ENCODE results near the gene RNFT2. TPM values are rescaled to one million over a fixed set of nuclear protein-coding genes. Genes with fewer than 3 reads are reported as not detected.

Gene RNFT2
- total RNA-seq, 1 experiment from 2014 or later: 29.5 TPM

DNA sequence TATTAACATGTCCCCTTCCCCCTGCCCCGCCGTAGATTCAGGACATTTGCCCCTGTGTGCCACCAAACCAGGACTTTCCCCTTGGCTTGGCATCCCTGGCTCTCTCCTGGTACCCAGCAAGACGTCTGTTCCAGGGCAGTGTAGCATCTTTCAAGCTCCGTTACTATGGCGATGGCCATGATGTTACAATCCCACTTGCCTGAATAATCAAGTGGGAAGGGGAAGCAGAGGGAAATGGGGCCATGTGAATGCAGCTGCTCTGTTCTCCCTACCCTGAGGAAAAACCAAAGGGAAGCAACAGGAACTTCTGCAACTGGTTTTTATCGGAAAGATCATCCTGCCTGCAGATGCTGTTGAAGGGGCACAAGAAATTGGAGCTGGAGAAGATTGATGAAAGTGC lies 114.2 kb downstream of the RNFT2 start:
- no CpG with 5 or more reads among the region's 6 CpGs for WGBS (ENCODE audit: extremely low coverage, insufficient read length, low lambda C conversion rate)
- H4K8ac ChIP-seq (replicated peaks; ENCODE audit: insufficient read length, low read depth, low read length): no peak overlapping the region

More for the DNA sequence above, 114.2 kb downstream of the RNFT2 start:
- no peak overlapping the region for H3K4me3 Mint-ChIP-seq
- Histone ChIP-seq H3K4ac (ENCODE audit: low read depth, low read length) (no peak overlapping the region), H2BK5ac (ENCODE audit: insufficient read length, low read length) (no peak overlapping the region), H3K23ac (ENCODE audit: insufficient read length, low read depth, low read length) (no peak overlapping the region), H3K79me2 (ENCODE audit: insufficient read depth, low read length) (no peaks in the 10 kb centered on the region), H3K18ac (ENCODE audit: insufficient read length, low read depth, low read length) (no peak overlapping the region), H4K91ac (ENCODE audit: insufficient read length, low read depth, low read length) (no peak overlapping the region), H2AK5ac (ENCODE audit: insufficient read length, low read length) (no peak overlapping the region), H3K27ac (ENCODE audit: insufficient read length, low read depth, low read length) (no peak overlapping the region), H3T11ph (ENCODE audit: low read length) (no peak overlapping the region), H3K14ac (ENCODE audit: insufficient read depth, low read length) (no peak overlapping the region), H2AFZ (ENCODE audit: low read length) (no peak overlapping the region), H3K79me1 (ENCODE audit: insufficient read depth, low read depth, low read length, poor library complexity, severe bottlenecking) (no peaks in the 10 kb centered on the region), H4K5ac (ENCODE audit: insufficient read length, low read depth, low read length) (no peak overlapping the region), H2BK120ac (ENCODE audit: low read depth, low read length, poor library complexity, severe bottlenecking) (no peak overlapping the region), H3K9me3 (ENCODE audit: control insufficient read depth, low read depth, low read length) (no peaks in the 10 kb centered on the region), H4K20me1 (ENCODE audit: control insufficient read depth, insufficient read depth, insufficient read length) (no peaks in the 10 kb centered on the region), H2BK20ac (ENCODE audit: low read depth, low read length, poor library complexity, severe bottlenecking) (no peak overlapping the region), H3K27me3 (ENCODE audit: insufficient read depth, low read length) (no peaks in the 10 kb centered on the region), H3K56ac (ENCODE audit: insufficient read length, low read depth, low read length) (no peak overlapping the region), H3K4me2 (ENCODE audit: insufficient read depth, insufficient read length, low read length) (no peak overlapping the region), H3K23me2 (ENCODE audit: insufficient read length, low read depth, low read length, poor library complexity, severe bottlenecking) (no peaks in the 10 kb centered on the region), H2BK15ac (ENCODE audit: low read depth, low read length) (no peak overlapping the region), H3K9ac (ENCODE audit: extremely low read depth, insufficient read length, low read length) (no peak overlapping the region), H3K4me1 (ENCODE audit: insufficient read depth, low read length) (no peaks in the 10 kb centered on the region), H2BK12ac (ENCODE audit: insufficient read length, low read depth, low read length) (no peak overlapping the region)
- H3K4me1 Mint-ChIP-seq: no peaks in the 10 kb centered on the region
- H3K36me3 Mint-ChIP-seq (ENCODE audit: insufficient read depth in 1 of 3, low read depth in 3 of 3): peaks cover 0 to 15% (median 12%) of the 10 kb centered on the region in 3 experiments; a peak in 5 of 7 replicates
- TF ChIP-seq, protein P1, sequence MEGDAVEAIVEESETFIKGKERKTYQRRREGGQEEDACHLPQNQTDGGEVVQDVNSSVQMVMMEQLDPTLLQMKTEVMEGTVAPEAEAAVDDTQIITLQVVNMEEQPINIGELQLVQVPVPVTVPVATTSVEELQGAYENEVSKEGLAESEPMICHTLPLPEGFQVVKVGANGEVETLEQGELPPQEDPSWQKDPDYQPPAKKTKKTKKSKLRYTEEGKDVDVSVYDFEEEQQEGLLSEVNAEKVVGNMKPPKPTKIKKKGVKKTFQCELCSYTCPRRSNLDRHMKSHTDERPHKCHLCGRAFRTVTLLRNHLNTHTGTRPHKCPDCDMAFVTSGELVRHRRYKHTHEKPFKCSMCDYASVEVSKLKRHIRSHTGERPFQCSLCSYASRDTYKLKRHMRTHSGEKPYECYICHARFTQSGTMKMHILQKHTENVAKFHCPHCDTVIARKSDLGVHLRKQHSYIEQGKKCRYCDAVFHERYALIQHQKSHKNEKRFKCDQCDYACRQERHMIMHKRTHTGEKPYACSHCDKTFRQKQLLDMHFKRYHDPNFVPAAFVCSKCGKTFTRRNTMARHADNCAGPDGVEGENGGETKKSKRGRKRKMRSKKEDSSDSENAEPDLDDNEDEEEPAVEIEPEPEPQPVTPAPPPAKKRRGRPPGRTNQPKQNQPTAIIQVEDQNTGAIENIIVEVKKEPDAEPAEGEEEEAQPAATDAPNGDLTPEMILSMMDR (conservative IDR thresholded peaks at IDR 0.05): no peak
- DNase-seq: no peak
- no peak overlapping the region; a peak in 1 of 7 replicates for H3K27ac Mint-ChIP-seq
- no peaks in the 10 kb centered on the region; a peak in 1 of 5 replicates for H3K9me3 Mint-ChIP-seq
- H3K27me3 Mint-ChIP-seq (ENCODE audit: low read depth): peaks cover 3% of the 10 kb centered on the region; the same call in 1 of the 2 replicates

Data from H9 (cell line).